ENCODE results near the gene SLC49A3.

SLC49A3 gene

DNA sequence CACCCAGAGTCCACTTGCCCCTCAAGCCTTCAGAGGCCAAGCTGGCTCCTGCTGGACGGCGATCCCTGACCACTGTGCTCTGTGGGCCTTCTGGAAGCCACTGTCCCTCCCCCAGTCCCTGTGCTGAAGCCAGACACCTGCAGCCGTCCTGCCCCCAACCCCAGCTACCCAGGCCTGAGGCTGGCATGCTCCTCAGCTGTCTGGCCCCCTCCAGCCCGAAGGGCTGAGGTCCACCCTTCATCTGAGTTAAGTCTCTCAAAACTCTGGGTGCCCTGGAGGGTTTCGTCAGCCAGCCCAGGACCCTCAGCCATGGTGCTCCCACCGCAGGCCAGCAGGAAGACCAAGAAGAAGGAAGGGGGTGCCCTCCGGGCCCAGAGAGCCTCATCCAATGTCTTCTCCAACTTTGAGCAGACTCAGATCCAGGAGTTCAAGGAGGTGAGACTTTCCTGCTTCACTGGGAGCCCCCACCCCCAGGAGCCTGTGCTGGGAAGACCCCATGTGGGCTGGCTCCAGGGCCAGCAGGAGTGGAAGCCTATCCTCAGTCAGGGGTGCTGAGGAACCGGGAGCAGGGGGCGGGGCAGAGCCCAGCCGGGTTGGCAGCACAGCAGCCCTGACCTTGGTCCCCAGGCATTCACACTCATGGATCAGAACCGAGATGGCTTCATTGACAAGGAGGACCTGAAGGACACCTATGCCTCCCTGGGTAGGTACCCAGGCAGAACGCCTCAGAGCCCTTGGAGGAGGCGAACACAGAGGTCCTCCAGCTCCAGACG, 10.4 kb downstream of the SLC49A3 start:
- Histone ChIP-seq H3K4me1 (ENCODE audit: control insufficient read depth in 1 of 2, insufficient read depth in 1 of 2, low read depth in 1 of 2, low read length in 1 of 2) (peaks cover 19 to 38% of the 10 kb centered on the region in 2 experiments), H3K4me3 (ENCODE audit: low read depth in 1 of 2, low read length in 1 of 2) (no peak overlapping the region), H3K27me3 (peaks cover 23% of the 10 kb centered on the region), H3K36me3 (no peaks in the 10 kb centered on the region), H3K9me3 (no peaks in the 10 kb centered on the region), H3K27ac (no peak overlapping the region)
- TF ChIP-seq, protein P1, sequence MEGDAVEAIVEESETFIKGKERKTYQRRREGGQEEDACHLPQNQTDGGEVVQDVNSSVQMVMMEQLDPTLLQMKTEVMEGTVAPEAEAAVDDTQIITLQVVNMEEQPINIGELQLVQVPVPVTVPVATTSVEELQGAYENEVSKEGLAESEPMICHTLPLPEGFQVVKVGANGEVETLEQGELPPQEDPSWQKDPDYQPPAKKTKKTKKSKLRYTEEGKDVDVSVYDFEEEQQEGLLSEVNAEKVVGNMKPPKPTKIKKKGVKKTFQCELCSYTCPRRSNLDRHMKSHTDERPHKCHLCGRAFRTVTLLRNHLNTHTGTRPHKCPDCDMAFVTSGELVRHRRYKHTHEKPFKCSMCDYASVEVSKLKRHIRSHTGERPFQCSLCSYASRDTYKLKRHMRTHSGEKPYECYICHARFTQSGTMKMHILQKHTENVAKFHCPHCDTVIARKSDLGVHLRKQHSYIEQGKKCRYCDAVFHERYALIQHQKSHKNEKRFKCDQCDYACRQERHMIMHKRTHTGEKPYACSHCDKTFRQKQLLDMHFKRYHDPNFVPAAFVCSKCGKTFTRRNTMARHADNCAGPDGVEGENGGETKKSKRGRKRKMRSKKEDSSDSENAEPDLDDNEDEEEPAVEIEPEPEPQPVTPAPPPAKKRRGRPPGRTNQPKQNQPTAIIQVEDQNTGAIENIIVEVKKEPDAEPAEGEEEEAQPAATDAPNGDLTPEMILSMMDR (IDR thresholded peaks at IDR 0.05), result no peak

DNA sequence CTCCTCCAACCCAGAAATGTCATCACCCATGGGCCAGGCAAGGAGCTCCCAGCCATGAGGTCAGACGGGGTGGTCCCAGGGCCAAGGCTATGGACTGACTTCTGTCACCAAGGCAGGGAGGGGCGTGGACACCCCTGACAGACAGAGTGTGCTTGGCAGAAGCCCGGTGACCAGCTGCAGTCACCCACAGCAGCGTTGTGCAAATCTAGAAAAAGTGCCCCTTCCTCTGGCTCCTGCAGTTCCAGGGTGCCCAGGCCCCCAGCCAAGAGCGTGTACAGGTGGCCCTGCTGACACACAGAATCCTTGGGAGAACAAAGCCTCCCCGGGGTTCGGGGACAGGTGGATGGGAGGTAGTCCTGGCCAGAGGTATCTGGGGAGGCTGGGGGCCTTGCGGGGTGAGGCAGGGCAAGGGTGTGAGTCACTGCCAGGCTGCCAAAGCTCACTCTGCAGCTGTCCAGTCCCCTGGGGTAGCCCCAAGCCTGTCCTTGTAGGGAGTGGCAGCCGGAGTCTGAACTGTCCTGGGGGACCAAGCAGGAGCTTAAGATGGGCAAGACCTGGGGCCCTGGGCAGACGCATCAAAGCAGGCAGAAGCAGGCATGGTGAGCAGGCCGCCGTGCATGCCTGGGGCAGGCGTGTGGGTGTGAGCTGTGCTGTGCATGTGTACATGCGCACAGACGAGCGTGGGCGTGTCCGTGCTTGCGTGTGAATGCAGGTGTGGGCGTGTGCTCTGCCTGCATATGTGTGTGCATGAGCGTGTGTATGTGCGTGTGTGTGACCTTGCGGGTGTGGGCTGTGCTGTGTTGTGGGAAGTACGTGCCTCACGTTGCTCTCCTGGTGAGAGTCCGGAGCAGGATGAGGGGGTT, 11.3 kb downstream of the SLC49A3 start:
- H3K4me3 ChIP-seq (ENCODE audit: low read depth in 1 of 2, low read length in 1 of 2), result no peak overlapping the region
- no peaks in the 10 kb centered on the region for H3K36me3 ChIP-seq
- peaks cover 24 to 36% of the 10 kb centered on the region in 2 experiments for H3K4me1 ChIP-seq (ENCODE audit: control insufficient read depth in 1 of 2, insufficient read depth in 1 of 2, low read depth in 1 of 2, low read length in 1 of 2)
- H3K27ac ChIP-seq, result no peak overlapping the region
- no peaks in the 10 kb centered on the region for H3K9me3 ChIP-seq
- TF ChIP-seq, protein P1 (IDR thresholded peaks at IDR 0.05), result no peak
- H3K27me3 ChIP-seq, result peaks cover 23% of the 10 kb centered on the region

DNA sequence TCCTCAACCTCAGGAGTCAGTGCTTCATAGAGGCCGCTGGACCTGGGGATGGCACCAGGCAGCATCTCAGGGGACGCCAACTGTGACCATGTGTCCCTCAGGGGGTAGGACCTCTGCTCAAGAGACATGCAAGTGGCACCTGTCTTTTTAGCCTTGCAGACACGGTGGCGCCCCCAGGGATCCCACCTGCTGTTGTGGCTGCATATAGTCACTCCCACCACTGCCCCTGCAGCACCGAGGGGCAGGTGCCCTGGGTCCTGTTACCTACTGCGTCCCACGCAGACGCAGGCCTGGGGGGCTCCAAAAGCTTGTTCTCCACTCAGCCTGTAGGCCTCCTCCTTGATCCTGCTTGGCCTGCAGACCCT, 12.1 kb downstream of the SLC49A3 start:
- no peak overlapping the region for H3K27ac ChIP-seq
- peaks cover 24 to 32% of the 10 kb centered on the region in 2 experiments for H3K4me1 ChIP-seq (ENCODE audit: control insufficient read depth in 1 of 2, insufficient read depth in 1 of 2, low read depth in 1 of 2, low read length in 1 of 2)
- no peaks in the 10 kb centered on the region for H3K9me3 ChIP-seq
- H3K27me3 ChIP-seq, result peaks cover 23% of the 10 kb centered on the region
- H3K4me3 ChIP-seq (ENCODE audit: low read depth in 1 of 2, low read length in 1 of 2), result no peak overlapping the region
- TF ChIP-seq, protein P1 (IDR thresholded peaks at IDR 0.05), result no peak
- H3K36me3 ChIP-seq, result peaks cover 5% of the 10 kb centered on the region

- H3K27ac ChIP-seq, result no peak overlapping the region
- H3K4me3 ChIP-seq (ENCODE audit: low read depth in 1 of 2, low read length in 1 of 2), result no peak overlapping the region
- TF ChIP-seq, protein P1 (IDR thresholded peaks at IDR 0.05), result no peak
- peaks cover 22% of the 10 kb centered on the region for H3K27me3 ChIP-seq
- H3K36me3 ChIP-seq, result peaks cover 11% of the 10 kb centered on the region
- peaks cover 24 to 28% of the 10 kb centered on the region in 2 experiments for H3K4me1 ChIP-seq (ENCODE audit: control insufficient read depth in 1 of 2, insufficient read depth in 1 of 2, low read depth in 1 of 2, low read length in 1 of 2)
- H3K9me3 ChIP-seq, result no peaks in the 10 kb centered on the region
Observed at GRCh38 chr4:675980-676870, 12.7 kb downstream of the SLC49A3 start.
